ENCODE data around the gene TENT5C.

- TF ChIP-seq POLR2A (IDR thresholded peaks at IDR 0.05; ENCODE audit: control extremely low read depth in 1 of 2, low read depth in 2 of 2, low read length in 2 of 2) (no peak), CTCF (IDR thresholded peaks at IDR 0.05; ENCODE audit: control extremely low read depth in 1 of 3, insufficient read depth in 1 of 3, low read depth in 1 of 3, low read length in 3 of 3) (no peak), ASH2L (IDR thresholded peaks at IDR 0.05; ENCODE audit: low read length) (no peak), RAD21 (IDR thresholded peaks at IDR 0.05 in 1 of 2, conservative IDR thresholded peaks at IDR 0.05 in 1 of 2; ENCODE audit: low read depth in 2 of 2, low read length in 2 of 2) (no peak), CHD2 (IDR thresholded peaks at IDR 0.05; ENCODE audit: low read length) (no peak), GABPA (IDR thresholded peaks at IDR 0.05; ENCODE audit: borderline replicate concordance, insufficient read depth, low read length) (no peak), SP1 (IDR thresholded peaks at IDR 0.05; ENCODE audit: low read depth, low read length) (no peak), CHD1 (IDR thresholded peaks at IDR 0.05; ENCODE audit: low read depth, low read length) (no peak), GTF2F1 (IDR thresholded peaks at IDR 0.05; ENCODE audit: borderline replicate concordance, low read depth, low read length) (no peak), E2F6 (IDR thresholded peaks at IDR 0.05) (no peak), CREB1 (IDR thresholded peaks at IDR 0.05) (no peak), POLR2AphosphoS5 (IDR thresholded peaks at IDR 0.05; ENCODE audit: low read depth, low read length) (no peak), EZH2 (IDR thresholded peaks at IDR 0.05; ENCODE audit: low read depth, low read length, severe bottlenecking) (no peak)
Observed at GRCh38 chr1:117642963-117643362, 37.1 kb downstream of the TENT5C start.
